Measurements from ENCODE around the gene SNAPC4. TPM values are rescaled to one million over a fixed set of nuclear protein-coding genes. Genes with fewer than 3 reads are reported as not detected.

The SNAPC4 gene
- total and polyA plus RNA-seq, 9 of the 15 experiments (the other 6 are each of a cell fraction or from before 2014, with no cell fraction given): 0.21 to 21.8 (median 8.8) TPM

GRCh38 chr9:136363949-136364748 lies 35.8 kb downstream of the SNAPC4 start (continued):
- TF ChIP-seq E4F1 (CRISPR knock-in tag; IDR thresholded peaks at IDR 0.05; ENCODE audit: borderline replicate concordance) (no peak), KAT2B (IDR thresholded peaks at IDR 0.05; ENCODE audit: low read depth, low read length) (no peak), GTF2A2 (tag; IDR thresholded peaks at IDR 0.05) (no peak), ZNF212 (CRISPR knock-in tag; IDR thresholded peaks at IDR 0.05) (no peak), ZBTB33 (CRISPR knock-in tag; IDR thresholded peaks at IDR 0.05) (peak; percentile 69), EHMT2 (IDR thresholded peaks at IDR 0.05) (no peak), FOXA3 (CRISPR knock-in tag; conservative IDR thresholded peaks at IDR 0.05 in 1 of 2, IDR thresholded peaks at IDR 0.05 in 1 of 2) (peak in 1 of 2 experiments; percentile 77; a peak in 2 of 4 replicates)
